Activated B cell treated with CpG ODN at 0.5 μM for 24 hours (primary cell): Measurements from ENCODE around the gene ARNT2. TPM values are rescaled to one million over a fixed set of nuclear protein-coding genes. Genes with fewer than 3 reads are reported as not detected.

Experiments
- ATAC-seq: fragments of 200-7000 bp; cut with Tn5 transposase; one replicate; pipeline ENCODE4 v1.10.0; 2021; ENCODE audit warnings: low read depth, mild to moderate bottlenecking, moderate library complexity
- CTCF ChIA-PET: fragments of 350-600 bp; sonication (Branson Sonifier 250); formaldehyde crosslinking; loops from one replicate; lab custom pipeline; 2021; ENCODE audit warnings: antibody characterized with exemption; lab: Charles Lee
- POLR2A ChIA-PET: fragments of 350-600 bp; sonication (Branson Sonifier 250); formaldehyde crosslinking; loops from one replicate; lab custom pipeline; 2021; ENCODE audit warnings: antibody characterized with exemption; lab: Charles Lee
- DNase-seq: peaks from one replicate; pipeline ENCODE4 v3.0.0; 2022
- H3K27ac Mint-ChIP-seq: one replicate; pipeline ENCODE4 v1.8.0; 2020; ENCODE audit warnings: mixed read lengths
- H3K27me3 Mint-ChIP-seq: one replicate; pipeline ENCODE4 v1.8.0; 2021; ENCODE audit warnings: mixed read lengths
- H3K36me3 Mint-ChIP-seq: one replicate; pipeline ENCODE4 v1.8.0; 2021; ENCODE audit warnings: low read depth, mixed read lengths
- H3K4me1 Mint-ChIP-seq: one replicate; pipeline ENCODE4 v1.8.0; 2021; ENCODE audit warnings: mixed read lengths
- H3K4me3 Mint-ChIP-seq: one replicate; pipeline ENCODE4 v1.8.0; 2020; ENCODE audit warnings: mild to moderate bottlenecking, mixed read lengths
- H3K9me3 Mint-ChIP-seq: one replicate; pipeline ENCODE4 v1.8.0; 2020; ENCODE audit warnings: mixed read lengths
- CTCF ChIP-seq: fragments of 200-600 bp; IDR thresholded peaks from one replicate; pipeline ENCODE4 v1.8.0; 2022; ENCODE audit warnings: antibody characterized with exemption, mild to moderate bottlenecking
- intact Hi-C: fragments of 100-400 bp; cut with micrococcal nuclease; formaldehyde crosslinking; loops from one replicate; pipeline ENCODE4 v1.15.1; 2024
- total RNA-seq: library from RNA; stranded (reverse); gene quantifications from 2 replicates; pipeline ENCODE4 v1.2.3, GENCODE V29; 2022

ARNT2 gene
- total RNA-seq, 1 donor from 2014 or later = not detected

GRCh38 chr15:80527961-80528360 lies 123.8 kb downstream of the ARNT2 start:
- Mint-ChIP-seq H3K9me3 (no peaks in the 10 kb centered on the region), H3K4me3 (no peak overlapping the region), H3K27ac (no peak overlapping the region), H3K36me3 (no peaks in the 10 kb centered on the region), H3K27me3 (peaks cover 7% of the 10 kb centered on the region), H3K4me1 (no peaks in the 10 kb centered on the region)
- CTCF ChIA-PET = no interaction called here
- DNase-seq = no peak
- TF ChIP-seq CTCF = no peak
- ATAC-seq = no peak
- intact Hi-C loops = no loop called here
- POLR2A ChIA-PET = no interaction called here

DNA sequence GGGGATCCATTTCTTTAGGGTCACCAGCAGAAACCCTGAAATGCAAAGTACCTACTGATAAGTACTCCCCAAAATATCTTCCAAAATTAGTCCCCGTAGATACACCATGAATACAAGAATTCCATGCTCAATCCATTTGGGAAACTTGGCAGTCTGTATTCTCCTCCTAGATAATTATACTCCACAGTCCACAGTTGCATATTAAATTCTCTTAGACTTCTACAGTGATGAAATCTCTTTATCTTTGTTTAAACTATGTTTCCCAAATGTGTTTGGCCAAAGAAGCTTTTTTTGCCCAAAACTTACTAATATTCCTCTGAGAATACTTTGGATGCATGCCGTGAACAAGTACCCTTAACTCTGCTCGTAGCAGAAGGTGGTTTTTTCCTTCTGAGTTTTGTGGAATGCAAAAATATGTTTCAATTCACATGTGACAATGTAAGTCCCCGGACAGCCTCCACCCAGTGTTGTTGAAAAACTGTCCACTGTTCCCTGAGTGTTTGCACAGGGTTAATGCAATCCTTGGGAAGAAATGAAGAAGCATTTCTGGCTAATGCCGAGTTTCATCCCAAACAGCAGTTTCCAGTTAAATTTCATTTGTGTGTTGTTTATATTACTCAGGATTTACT lies 126.7 kb downstream of the ARNT2 start:
- H3K4me1 Mint-ChIP-seq = no peaks in the 10 kb centered on the region
- intact Hi-C loops = no loop called here
- peaks cover 14% of the 10 kb centered on the region for H3K27me3 Mint-ChIP-seq
- ChIA-PET POLR2A (no interaction called here), CTCF (no interaction called here)
- H3K27ac Mint-ChIP-seq = no peak overlapping the region
- no peak for DNase-seq
- TF ChIP-seq CTCF = no peak
- H3K9me3 Mint-ChIP-seq = peaks cover 4% of the 10 kb centered on the region
- no peak for ATAC-seq
- no peak overlapping the region for H3K4me3 Mint-ChIP-seq
- H3K36me3 Mint-ChIP-seq = no peaks in the 10 kb centered on the region

- Mint-ChIP-seq H3K36me3 (no peaks in the 10 kb centered on the region), H3K27me3 (peaks cover 14% of the 10 kb centered on the region), H3K4me3 (no peak overlapping the region), H3K27ac (no peak overlapping the region), H3K4me1 (no peaks in the 10 kb centered on the region), H3K9me3 (peaks cover 4% of the 10 kb centered on the region)
- ChIA-PET CTCF (interaction anchor here (0.6 kb wide), 1 partner anchor 200 kb away, joined by 3 read pairs; no protein-coding TSS in a partner anchor), POLR2A (no interaction called here)
- ATAC-seq = no peak
- no peak for DNase-seq
- intact Hi-C loops = no loop called here
- no peak for TF ChIP-seq CTCF
These were observed 127.2 kb downstream of the ARNT2 start for GRCh38 chr15:80531388-80531787.

- Mint-ChIP-seq H3K9me3 (peaks cover 4% of the 10 kb centered on the region), H3K27me3 (peaks cover 17% of the 10 kb centered on the region), H3K4me3 (no peak overlapping the region), H3K27ac (no peak overlapping the region), H3K36me3 (no peaks in the 10 kb centered on the region), H3K4me1 (no peaks in the 10 kb centered on the region)
- intact Hi-C loops = no loop called here
- POLR2A ChIA-PET = no interaction called here
- CTCF ChIA-PET = interaction anchor here (0.6 kb wide), 1 partner anchor 200 kb away, joined by 3 read pairs; no protein-coding TSS in a partner anchor
- DNase-seq = no peak
- ATAC-seq = no peak
- no peak for TF ChIP-seq CTCF
These were observed 127.6 kb downstream of the ARNT2 start for GRCh38 chr15:80531796-80532195.

- POLR2A ChIA-PET = no interaction called here
These were observed 129.7 kb downstream of the ARNT2 start for GRCh38 chr15:80533790-80534333.

More at GRCh38 chr15:80533790-80534333, 129.7 kb downstream of the ARNT2 start:
- no peaks in the 10 kb centered on the region for H3K4me1 Mint-ChIP-seq
- no peak overlapping the region for H3K4me3 Mint-ChIP-seq
- H3K36me3 Mint-ChIP-seq = no peaks in the 10 kb centered on the region
- CTCF ChIA-PET = no interaction called here
- intact Hi-C loops = no loop called here
- H3K27ac Mint-ChIP-seq = no peak overlapping the region
- TF ChIP-seq CTCF = no peak
- no peak for ATAC-seq
- peaks cover 4% of the 10 kb centered on the region for H3K9me3 Mint-ChIP-seq
- no peak for DNase-seq
- peaks cover 20% of the 10 kb centered on the region for H3K27me3 Mint-ChIP-seq
